Nucleus accumbens (tissue), 56 donors: Measurements from ENCODE around the gene LIPA.
"Not testable (repeated sequence)": the region's sequence is repeated elsewhere in the genome, so short reads cannot be mapped to it uniquely, and the experiment has no call there.

ENCODE experiments used
- DNase-seq, 56 donors: peaks; one replicate each; lab custom pipeline; 2025; lab: John Stamatoyannopoulos, UW

Gene LIPA

GRCh38 chr10:89171996-89172395 lies 79.6 kb downstream of the LIPA start:
- DNase-seq = no peak

DNA sequence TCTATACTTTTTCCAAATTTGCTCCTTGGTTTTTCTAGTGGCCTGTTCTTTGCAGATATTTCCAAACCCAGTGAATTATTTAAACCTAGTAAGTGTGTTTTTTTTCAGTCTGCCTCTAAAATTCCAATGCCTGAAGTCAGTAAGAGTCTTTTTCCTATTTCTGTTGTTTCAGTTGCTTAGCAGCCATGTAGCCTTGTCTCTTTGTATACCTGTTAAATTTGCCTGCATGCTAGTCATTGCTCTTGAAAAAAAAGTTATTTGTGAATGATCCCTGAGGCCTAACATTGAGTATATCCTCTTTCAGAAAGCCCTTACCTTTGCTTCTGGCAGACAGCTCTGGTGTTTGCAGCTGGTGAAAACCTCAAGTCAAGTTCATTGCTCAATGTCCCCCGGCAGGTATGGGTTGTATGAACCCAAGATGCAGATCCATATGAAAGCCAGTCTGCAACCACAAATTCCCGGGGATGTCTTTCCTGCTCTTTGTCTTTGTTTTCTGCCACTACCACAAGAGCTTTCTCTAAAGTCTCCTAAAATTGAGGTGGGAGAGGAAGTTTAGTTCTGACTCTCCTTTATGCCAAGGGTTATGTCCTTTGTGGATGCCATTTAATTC lies 80.2 kb downstream of the LIPA start:
- no peak for DNase-seq

GRCh38 chr10:89168354-89168900 lies 83.1 kb downstream of the LIPA start:
- DNase-seq = not testable (repeated sequence)

DNA sequence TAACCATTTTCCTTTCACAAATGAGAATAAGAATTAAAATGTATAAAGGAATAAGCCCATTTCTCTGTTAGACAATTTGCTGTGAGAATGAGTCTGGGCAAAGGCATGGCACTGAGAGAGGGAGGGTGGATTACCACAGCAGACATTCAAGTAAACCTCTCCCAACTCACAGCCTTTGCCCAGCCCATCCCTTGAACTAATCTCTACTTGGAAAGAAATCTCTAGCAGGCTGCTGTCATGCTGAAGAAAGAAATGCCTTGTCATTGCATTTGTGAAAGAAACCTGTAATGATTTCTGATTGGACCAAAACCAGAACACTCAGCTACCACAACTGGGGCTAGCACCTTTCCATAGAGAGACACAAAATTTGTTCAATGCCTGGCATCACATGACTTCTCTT lies 83.7 kb downstream of the LIPA start:
- no peak for DNase-seq

DNA sequence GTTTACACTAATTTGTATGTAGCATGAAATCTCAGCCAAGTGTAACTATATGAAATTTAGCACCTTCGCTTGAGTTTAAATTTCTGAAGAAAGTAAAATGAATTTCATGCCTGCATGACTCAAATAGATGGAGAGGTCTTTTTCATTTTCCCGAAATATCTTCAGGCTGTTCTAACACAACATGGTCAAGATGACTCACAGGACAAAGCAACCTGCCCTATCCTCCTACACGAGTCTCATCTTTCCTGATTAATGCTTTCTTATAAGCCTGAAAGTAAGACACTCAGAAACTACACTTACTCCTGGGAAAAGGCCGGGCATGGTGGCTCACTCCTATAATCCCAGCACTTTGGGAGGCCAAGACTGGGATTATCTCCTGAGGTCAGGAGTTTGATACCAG lies 85.7 kb downstream of the LIPA start:
- no peak for DNase-seq

- DNase-seq = no peak
These were observed 86.7 kb downstream of the LIPA start for GRCh38 chr10:89164920-89165319.

DNA sequence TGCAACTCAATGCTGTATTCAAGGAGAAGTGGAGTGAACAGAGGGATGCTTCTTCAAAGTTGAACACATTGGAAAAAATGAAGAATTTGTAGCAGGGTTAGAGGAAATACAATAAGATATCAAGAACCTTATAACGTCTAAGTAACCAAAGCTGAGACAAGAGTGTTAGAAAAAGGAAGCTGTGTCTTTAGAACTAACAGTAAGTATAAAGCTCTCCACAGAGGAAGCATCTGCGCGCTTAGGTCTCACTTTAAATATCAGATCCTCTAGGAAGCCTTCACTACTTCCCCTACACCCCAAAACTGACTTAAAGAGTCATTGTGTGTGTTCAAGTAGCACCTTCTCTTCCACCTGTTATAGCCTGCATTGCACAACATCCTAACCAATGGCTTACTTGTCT lies 87.5 kb downstream of the LIPA start:
- peak in 1 of 56 donors; percentile 2 for DNase-seq
